Testis (tissue), 2 donors: Measurements from ENCODE around the gene SMTNL2.

Source experiments
- POLR2A ChIP-seq: fragments of 450-650 bp; IDR thresholded peaks from one replicate; pipeline ENCODE4 v1.6.1; 2017; ENCODE audit warnings: antibody characterized with exemption, mild to moderate bottlenecking, moderate library complexity
- TF ChIP-seq, protein P1 (sequence below), 3 experiments: fragments of 450-650 bp in 2 of 3; fragments of 200-600 bp in 1 of 3; sonication (generic) in 1 of 3; IDR thresholded peaks; one replicate each; pipeline ENCODE4 v1.5.1; 2016 to 2019; ENCODE audit warnings: antibody characterized with exemption in 3 of 3, mild to moderate bottlenecking in 2 of 3, moderate library complexity in 1 of 3

DNA sequence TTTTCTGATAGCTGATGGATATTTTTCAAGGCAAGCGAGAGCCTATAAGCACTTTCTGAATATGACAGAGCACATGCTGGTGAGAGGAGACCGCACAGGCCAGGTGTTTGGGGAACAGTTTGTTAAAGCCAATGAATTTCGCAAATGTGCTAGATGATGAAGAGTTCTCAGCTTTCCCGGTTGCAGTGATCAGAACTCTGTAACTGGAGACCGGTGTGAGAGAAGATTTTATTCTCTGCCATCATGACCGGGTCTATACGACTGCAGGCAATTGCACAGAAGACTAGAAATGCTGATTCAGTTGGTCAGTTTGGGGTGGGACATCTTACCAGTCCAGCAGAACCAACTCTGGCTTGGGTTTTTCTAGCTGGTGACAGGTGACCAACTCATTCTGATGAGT lies 25.4 kb downstream of the SMTNL2 start:
- TF ChIP-seq, protein P1, sequence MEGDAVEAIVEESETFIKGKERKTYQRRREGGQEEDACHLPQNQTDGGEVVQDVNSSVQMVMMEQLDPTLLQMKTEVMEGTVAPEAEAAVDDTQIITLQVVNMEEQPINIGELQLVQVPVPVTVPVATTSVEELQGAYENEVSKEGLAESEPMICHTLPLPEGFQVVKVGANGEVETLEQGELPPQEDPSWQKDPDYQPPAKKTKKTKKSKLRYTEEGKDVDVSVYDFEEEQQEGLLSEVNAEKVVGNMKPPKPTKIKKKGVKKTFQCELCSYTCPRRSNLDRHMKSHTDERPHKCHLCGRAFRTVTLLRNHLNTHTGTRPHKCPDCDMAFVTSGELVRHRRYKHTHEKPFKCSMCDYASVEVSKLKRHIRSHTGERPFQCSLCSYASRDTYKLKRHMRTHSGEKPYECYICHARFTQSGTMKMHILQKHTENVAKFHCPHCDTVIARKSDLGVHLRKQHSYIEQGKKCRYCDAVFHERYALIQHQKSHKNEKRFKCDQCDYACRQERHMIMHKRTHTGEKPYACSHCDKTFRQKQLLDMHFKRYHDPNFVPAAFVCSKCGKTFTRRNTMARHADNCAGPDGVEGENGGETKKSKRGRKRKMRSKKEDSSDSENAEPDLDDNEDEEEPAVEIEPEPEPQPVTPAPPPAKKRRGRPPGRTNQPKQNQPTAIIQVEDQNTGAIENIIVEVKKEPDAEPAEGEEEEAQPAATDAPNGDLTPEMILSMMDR (IDR thresholded peaks at IDR 0.05): no peak
- TF ChIP-seq POLR2A: no peak
